ENCODE results near the gene SPRYD3.
A peak's percentile ranks its signal among the peaks of the same experiment; 100 is the strongest.

SPRYD3 gene

DNA sequence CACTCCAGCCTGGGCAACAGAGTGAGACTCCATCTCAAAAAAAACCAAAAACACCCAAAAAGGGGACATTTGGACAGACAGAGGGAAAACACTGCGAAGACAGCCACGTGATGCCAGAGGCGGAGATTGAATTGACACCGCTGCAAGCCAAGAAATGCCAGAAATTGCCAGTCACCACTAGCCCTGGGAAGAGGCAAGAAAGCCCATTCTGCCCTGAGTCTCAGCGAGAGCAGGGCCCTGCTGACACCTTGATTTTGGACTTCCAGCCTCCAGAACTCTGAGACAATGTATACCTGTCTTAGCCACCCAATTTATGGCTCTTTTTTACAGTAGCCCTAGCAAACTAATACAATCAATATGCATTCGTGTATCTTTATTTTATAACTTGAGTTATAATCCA is 10.9 kb upstream of the SPRYD3 start:
- no peak overlapping the region for H3K4me3 ChIP-seq (ENCODE audit: low read length)
- DNase-seq (ENCODE audit: low read depth, low spot score): no peak

- no peak for DNase-seq (ENCODE audit: low read depth, low spot score)
- no peak overlapping the region for H3K4me3 ChIP-seq (ENCODE audit: low read length)
Measured at GRCh38 chr12:53086361-53086760, 7.2 kb upstream of the SPRYD3 start.

DNA sequence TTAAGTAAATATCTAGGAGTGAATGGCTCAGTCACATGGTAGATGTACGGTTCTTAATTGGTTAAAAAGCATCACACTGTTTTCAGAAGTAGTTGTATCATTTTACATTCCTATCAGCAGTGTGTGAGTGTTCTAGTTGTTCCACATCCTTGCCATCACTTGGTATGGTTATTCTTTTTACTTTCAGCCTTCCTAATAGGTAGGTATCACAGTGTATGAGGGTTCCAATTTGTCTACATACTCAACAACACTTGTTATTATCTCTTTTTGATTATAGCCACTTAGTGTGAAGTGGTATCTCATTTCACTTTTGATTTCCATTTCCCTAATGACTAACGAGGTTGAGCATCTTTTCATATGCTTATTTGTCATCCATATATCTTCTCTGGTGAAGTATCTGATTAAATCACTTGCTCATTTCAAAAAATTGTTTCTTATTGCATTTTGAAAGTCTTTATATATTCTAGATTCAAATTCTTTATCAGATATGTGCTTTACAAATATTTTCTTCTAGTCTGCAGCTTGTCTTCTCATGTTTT is 3.5 kb upstream of the SPRYD3 start:
- no peak for DNase-seq (ENCODE audit: low read depth, low spot score)
- no peak overlapping the region for H3K4me3 ChIP-seq (ENCODE audit: low read length)

- peak; percentile 34 for DNase-seq (ENCODE audit: low read depth, low spot score)
- H3K4me3 ChIP-seq (ENCODE audit: low read length): peak overlapping the region; percentile 77
Measured at GRCh38 chr12:53078425-53079225, 565 bp downstream of the SPRYD3 start.

DNA sequence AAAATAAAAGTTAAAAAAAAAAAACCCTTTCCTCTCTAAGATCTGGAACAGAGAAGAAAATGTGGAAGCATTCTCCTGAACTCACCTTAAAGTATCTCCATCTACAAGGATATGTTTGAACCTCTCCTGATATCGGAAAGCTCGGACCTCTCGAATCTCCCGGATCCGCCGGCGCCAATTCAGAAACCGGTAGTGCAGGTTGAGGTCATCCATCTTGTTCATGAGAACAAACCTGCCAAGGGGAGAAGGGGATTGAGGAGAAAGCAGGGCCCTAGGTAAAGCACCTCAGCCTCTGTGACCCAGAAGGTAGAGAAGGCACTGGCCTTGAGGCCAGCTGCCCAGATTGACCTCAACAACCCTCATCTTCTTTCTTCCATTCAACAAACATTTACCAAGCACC is 2.2 kb downstream of the SPRYD3 start:
- H3K4me3 ChIP-seq (ENCODE audit: low read length): no peak overlapping the region
- no peak for DNase-seq (ENCODE audit: low read depth, low spot score)

- DNase-seq (ENCODE audit: low read depth, low spot score): no peak
- H3K4me3 ChIP-seq (ENCODE audit: low read length): no peak overlapping the region
Measured at GRCh38 chr12:53076461-53076860, 2.7 kb downstream of the SPRYD3 start.

- H3K4me3 ChIP-seq (ENCODE audit: low read length): no peak overlapping the region
- DNase-seq (ENCODE audit: low read depth, low spot score): no peak
Measured at GRCh38 chr12:53074999-53075370, 4.2 kb downstream of the SPRYD3 start.

- no peak for DNase-seq (ENCODE audit: low read depth, low spot score)
- H3K4me3 ChIP-seq (ENCODE audit: low read length): no peak overlapping the region
Measured at GRCh38 chr12:53074283-53074998, 4.7 kb downstream of the SPRYD3 start.

DNA sequence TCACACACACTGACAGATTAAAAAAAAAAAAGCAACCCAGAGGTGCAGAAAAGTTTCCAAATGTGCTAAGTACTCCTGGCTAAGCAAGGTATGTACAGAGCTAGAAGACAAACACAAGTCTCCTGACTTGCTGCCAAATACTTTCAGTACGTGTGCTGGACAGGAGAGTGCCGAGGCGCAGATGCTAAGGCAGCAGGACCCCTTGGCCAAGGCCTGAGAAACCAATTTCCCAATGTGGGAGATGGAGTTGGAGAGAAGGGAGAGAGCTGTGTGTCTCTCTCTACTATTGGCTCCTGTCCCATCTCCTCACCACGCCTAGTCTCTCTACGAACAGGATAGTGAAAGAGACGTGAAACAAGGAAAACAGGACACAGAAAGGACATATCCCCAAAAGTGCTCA is 5.3 kb downstream of the SPRYD3 start:
- no peak overlapping the region for H3K4me3 ChIP-seq (ENCODE audit: low read length)
- DNase-seq (ENCODE audit: low read depth, low spot score): no peak

GRCh38 chr12:53071591-53072551 is 7.3 kb downstream of the SPRYD3 start:
- no peak for DNase-seq (ENCODE audit: low read depth, low spot score)
- H3K4me3 ChIP-seq (ENCODE audit: low read length): no peak overlapping the region

GRCh38 chr12:53070877-53071492 is 8.2 kb downstream of the SPRYD3 start:
- no peak for DNase-seq (ENCODE audit: low read depth, low spot score)

DNA sequence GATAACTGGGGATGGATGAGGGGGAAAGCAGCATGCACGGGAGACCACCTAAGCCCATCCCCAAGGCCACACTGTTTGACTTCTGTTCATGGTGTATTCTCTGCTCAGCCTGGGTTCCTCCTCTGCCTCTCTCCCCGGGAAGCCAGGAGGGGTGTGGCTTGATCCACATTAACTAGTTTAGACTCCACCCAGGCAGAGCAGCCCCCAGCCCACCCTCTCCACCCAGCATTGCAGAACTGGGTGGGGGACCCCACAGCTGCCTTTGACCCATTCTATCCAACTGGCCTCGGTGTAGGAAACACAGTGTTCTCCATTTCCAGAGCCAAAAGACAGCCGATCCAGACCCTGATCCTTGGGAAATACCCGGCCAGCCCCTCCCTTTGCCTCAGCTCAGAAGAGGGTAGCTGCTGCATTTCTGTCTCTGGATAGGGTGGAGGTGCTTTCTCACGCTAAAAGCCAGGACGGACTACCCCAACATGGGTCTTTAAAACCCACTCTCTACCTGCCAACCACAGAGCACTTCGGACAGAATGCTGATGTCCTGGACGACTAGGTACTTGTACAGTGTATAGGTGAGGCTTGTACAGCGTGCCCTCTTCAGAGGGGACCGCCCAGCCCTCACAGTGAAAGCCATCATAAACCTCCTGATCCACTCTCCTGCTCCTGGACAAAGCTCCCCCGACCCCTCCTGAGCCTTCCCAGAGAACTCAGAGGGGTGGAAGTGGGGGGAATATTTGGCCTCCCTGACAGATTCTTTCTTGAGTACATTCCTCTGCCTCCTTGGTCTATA is 9.4 kb downstream of the SPRYD3 start:
- no peak overlapping the region for H3K4me3 ChIP-seq (ENCODE audit: low read length)
- DNase-seq (ENCODE audit: low read depth, low spot score): no peak

More at GRCh38 chr12:53070877-53071492, 8.2 kb downstream of the SPRYD3 start:
- H3K4me3 ChIP-seq (ENCODE audit: low read length): no peak overlapping the region

- H3K4me3 ChIP-seq (ENCODE audit: low read length): no peak overlapping the region
- DNase-seq (ENCODE audit: low read depth, low spot score): no peak
Measured at GRCh38 chr12:53068811-53069585, 10.2 kb downstream of the SPRYD3 start.

DNA sequence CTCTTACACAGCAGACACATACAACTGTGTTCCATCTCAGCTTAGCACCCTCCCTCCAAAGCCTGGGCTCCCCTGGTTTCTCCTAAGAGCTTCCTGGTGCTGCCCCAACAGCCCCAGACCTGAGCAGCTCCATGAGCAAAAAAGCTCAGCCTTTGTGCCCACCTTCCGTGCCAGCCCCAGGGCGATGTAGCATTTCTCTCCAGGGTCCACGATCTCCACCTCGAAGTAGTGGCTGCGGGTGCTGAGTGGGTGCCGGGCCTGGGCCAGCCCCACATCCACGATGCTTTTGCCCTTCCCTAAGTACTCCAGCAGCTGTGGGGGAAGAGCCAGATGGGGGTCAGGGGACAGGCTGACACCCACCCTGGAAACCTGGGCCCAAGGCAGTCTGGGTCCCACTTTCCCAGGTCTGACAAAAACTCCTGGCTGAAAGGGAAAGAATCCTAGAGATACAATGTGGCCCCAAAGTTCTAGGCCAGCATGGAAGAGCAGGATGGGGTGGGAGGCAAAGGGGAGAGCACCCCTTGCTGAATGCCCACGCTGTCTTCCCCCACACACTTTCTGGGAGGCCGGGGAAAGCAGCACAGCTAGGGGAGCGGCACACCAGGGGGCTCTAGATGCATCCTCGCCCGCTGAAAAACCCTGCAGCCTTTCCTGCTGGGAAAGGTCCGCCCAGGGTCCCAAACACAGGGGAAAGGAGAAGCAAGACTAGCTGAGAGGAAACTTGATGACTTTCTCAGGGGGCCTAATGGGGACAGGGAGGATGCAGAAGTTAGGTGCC is 11.0 kb downstream of the SPRYD3 start:
- DNase-seq (ENCODE audit: low read depth, low spot score): no peak
- H3K4me3 ChIP-seq (ENCODE audit: low read length): no peak overlapping the region

DNA sequence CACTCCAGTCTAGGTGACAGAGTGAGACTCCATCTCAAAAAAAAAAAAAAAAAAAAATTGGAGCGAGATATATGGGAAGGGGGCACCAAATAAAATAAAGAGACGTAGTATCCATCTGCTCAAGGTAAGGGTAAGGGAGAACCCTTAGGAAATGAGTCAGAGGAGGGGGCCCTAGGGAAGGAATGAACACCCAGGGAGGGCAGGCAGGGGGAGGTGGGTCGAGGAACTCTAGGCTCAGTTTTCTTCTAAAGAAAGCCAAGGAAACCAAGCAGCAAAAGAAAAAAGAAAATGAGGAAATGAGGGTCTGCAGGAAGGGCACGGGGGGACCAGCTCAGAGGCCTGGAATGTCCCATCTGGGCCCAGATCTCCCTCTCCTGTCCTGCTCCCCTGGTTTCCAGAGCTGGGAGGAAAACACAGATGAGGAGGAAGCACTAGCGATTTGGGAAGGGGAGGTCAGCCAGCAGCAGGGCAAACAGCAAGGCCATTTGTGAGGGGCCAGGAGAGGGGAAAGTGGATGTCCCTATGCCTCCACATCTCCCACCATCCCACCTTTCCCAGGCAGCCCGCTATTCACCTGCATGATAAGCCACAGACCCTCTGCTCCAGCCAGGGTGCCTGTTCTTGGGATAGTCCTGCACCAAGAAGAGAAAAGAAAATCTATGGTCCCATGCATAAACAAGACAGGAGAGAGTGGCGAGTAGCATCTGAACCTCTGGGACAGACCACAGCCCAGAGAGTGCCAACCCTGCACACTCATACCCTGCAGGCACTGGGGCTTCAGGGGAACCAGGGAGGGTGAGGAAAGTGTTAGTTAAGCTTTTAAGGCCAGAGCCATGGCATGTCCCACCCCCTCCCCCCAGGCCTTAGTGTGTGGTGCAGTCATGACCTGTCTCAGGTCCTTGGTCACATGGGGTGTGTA is 11.9 kb downstream of the SPRYD3 start:
- DNase-seq (ENCODE audit: low read depth, low spot score): no peak
- no peak overlapping the region for H3K4me3 ChIP-seq (ENCODE audit: low read length)
